ENCODE measurements around the gene UNG. TPM values are rescaled to one million over a fixed set of nuclear protein-coding genes. Genes with fewer than 3 reads are reported as not detected.

The UNG gene
- total RNA-seq (2022; extraction: Qiagen RNA extraction; ENCODE audit: low read depth) = 88.3 to 90.5 TPM (median 89.3 TPM) in 5 replicates

GRCh38 chr12:109097435-109098182, at the start of gene UNG:
Gene UNG, plus strand, starts transcription at chr12:109097597. Its CDS starts 83 bp downstream, at chr12:109097680.

GRCh38 chr12:109052414-109053323, 44.7 kb upstream of the UNG start, which contains the start of gene USP30:
Gene USP30, plus strand, starts transcription at chr12:109052576. Its CDS starts 103 bp downstream, at chr12:109052679.

GRCh38 chr12:109093022-109093918, 4.1 kb upstream of the UNG start, which contains the start of gene ALKBH2:
Gene ALKBH2, minus strand, starts transcription at chr12:109093472. Its CDS starts 686 bp downstream, at chr12:109092786.

GRCh38 chr12:109115758-109116610, 18.6 kb downstream of the UNG start, which contains the start of gene ACACB:
Gene ACACB, plus strand, starts transcription at chr12:109116587. Its CDS starts 22,819 bp downstream, at chr12:109139406.

Other genes starting within 250 kb of the UNG start
- gene SSH1, start 240.0 kb upstream of the UNG start, total RNA-seq (2022; extraction: Qiagen RNA extraction; ENCODE audit: low read depth) = 16.3 to 26.4 TPM (median 19.0 TPM) in 5 replicates
- gene DAO, start 217.5 kb upstream of the UNG start, total RNA-seq (2022; extraction: Qiagen RNA extraction; ENCODE audit: low read depth) = not detected in 5 replicates
- gene SVOP, start 76.5 kb upstream of the UNG start, total RNA-seq (2022; extraction: Qiagen RNA extraction; ENCODE audit: low read depth) = not detected in 5 replicates
- gene USP30, start 45.0 kb upstream of the UNG start, total RNA-seq (2022; extraction: Qiagen RNA extraction; ENCODE audit: low read depth) = 5.8 to 9.7 TPM (median 9.0 TPM) in 5 replicates
- 46.7 to 50.6 TPM (median 49.9 TPM) in 5 replicates for gene ALKBH2, start 4.1 kb upstream of the UNG start, total RNA-seq (2022; extraction: Qiagen RNA extraction; ENCODE audit: low read depth)
- gene ACACB, start 19.0 kb downstream of the UNG start, total RNA-seq (2022; extraction: Qiagen RNA extraction; ENCODE audit: low read depth) = 4.4 to 8.0 TPM (median 6.8 TPM) in 5 replicates
- 0.03 to 0.12 TPM in 2 of 5 replicates, not detected in the others for gene FOXN4, start 211.7 kb downstream of the UNG start, total RNA-seq (2022; extraction: Qiagen RNA extraction; ENCODE audit: low read depth)